Measurements from ENCODE around the gene PLEKHB2. TPM values are rescaled to one million over a fixed set of nuclear protein-coding genes. Genes with fewer than 3 reads are reported as not detected.

The PLEKHB2 gene
- total RNA-seq, 2 experiments from 2014 or later: 23.4 to 38.3 TPM

- CTCF ChIA-PET (ENCODE audit: unreplicated experiment): no interaction called here
- Histone ChIP-seq H3K79me2 (ENCODE audit: insufficient read depth, low read depth, low read length) (no peaks in the 10 kb centered on the region; the same call in 1 of the 2 replicates), H3K9me3 (ENCODE audit: low read length) (no peaks in the 10 kb centered on the region), H3K4me2 (ENCODE audit: low read length) (no peak overlapping the region), H3K4me1 (ENCODE audit: insufficient read depth, low read length, poor library complexity, severe bottlenecking) (peaks cover 29% of the 10 kb centered on the region), H4K20me1 (ENCODE audit: insufficient read depth, low read length) (no peaks in the 10 kb centered on the region), H3K27ac (ENCODE audit: low read depth, low read length, poor library complexity, severe bottlenecking) (no peak overlapping the region), H3K4me3 (ENCODE audit: low read depth, low read length, poor library complexity, severe bottlenecking) (no peak overlapping the region), H2AFZ (ENCODE audit: low read length) (no peak overlapping the region), H3K36me3 (ENCODE audit: insufficient read depth, low read length) (peaks cover 43% of the 10 kb centered on the region), H3K9me2 (ENCODE audit: insufficient read depth, low read length) (no peaks in the 10 kb centered on the region)
- BruUV-seq (replicated peaks): no TSS peak
- intact Hi-C loops (cut with micrococcal nuclease; ENCODE audit: unreplicated experiment): loop anchor here (5.0 kb wide), 1 partner anchor 651 kb away; no protein-coding TSS in a partner anchor
- POLR2A ChIA-PET: no interaction called here
- TF ChIP-seq CTCF (conservative IDR thresholded peaks at IDR 0.05; ENCODE audit: low read length) (no peak), EZH2phosphoT487 (IDR thresholded peaks at IDR 0.05; ENCODE audit: borderline replicate concordance, low read depth, low read length) (no peak)
- DNase-seq (ENCODE audit: low spot score): no peak
Measured at GRCh38 chr2:131151398-131151797, 46.3 kb downstream of the PLEKHB2 start.

DNA sequence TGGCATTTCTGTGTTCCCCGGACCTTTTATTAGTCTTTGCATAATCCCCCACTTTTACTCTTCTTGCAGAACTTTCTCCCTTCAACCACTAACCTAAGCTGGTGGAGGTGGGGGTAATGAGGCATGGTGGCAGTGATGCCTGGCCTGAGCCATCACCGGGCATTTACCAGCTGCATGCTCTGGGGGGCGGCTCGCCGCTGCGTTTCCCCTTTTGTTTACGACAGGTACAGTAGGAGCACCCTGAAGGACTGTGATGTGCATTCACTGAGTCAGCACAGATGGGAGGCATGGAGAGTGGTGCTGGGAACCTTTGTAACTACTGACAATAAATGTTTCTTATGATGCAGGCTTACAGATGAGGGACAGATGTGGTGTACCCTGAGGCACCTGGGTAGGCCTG is 46.9 kb downstream of the PLEKHB2 start:
- intact Hi-C loops (cut with micrococcal nuclease; ENCODE audit: unreplicated experiment): loop anchor here (5.0 kb wide), 1 partner anchor 650 kb away; no protein-coding TSS in a partner anchor
- TF ChIP-seq CTCF (conservative IDR thresholded peaks at IDR 0.05; ENCODE audit: low read length) (peak; percentile 61), EZH2phosphoT487 (IDR thresholded peaks at IDR 0.05; ENCODE audit: borderline replicate concordance, low read depth, low read length) (no peak)
- Histone ChIP-seq H3K79me2 (ENCODE audit: insufficient read depth, low read depth, low read length) (no peaks in the 10 kb centered on the region), H3K4me1 (ENCODE audit: insufficient read depth, low read length, poor library complexity, severe bottlenecking) (peaks cover 22% of the 10 kb centered on the region), H3K4me3 (ENCODE audit: low read depth, low read length, poor library complexity, severe bottlenecking) (no peak overlapping the region), H3K27ac (ENCODE audit: low read depth, low read length, poor library complexity, severe bottlenecking) (no peak overlapping the region), H3K36me3 (ENCODE audit: insufficient read depth, low read length) (peaks cover 36% of the 10 kb centered on the region), H2AFZ (ENCODE audit: low read length) (no peak overlapping the region), H3K9me3 (ENCODE audit: low read length) (no peaks in the 10 kb centered on the region), H3K4me2 (ENCODE audit: low read length) (no peak overlapping the region), H3K9me2 (ENCODE audit: insufficient read depth, low read length) (no peaks in the 10 kb centered on the region), H4K20me1 (ENCODE audit: insufficient read depth, low read length) (no peaks in the 10 kb centered on the region)
- BruUV-seq (replicated peaks): no TSS peak
- ChIA-PET POLR2A (interaction anchor here (0.7 kb wide), 2 partner anchors 48 to 60 kb away, joined by 4 to 6 read pairs; no protein-coding TSS in a partner anchor), CTCF (ENCODE audit: unreplicated experiment) (no interaction called here)
- peak; percentile 51 for DNase-seq (ENCODE audit: low spot score)

- intact Hi-C loops (cut with micrococcal nuclease; ENCODE audit: unreplicated experiment): loop anchor here (5.0 kb wide), 1 partner anchor 649 kb away; no protein-coding TSS in a partner anchor
- no peaks in the 10 kb centered on the region for H4K20me1 ChIP-seq (ENCODE audit: insufficient read depth, low read length)
- H3K9me2 ChIP-seq (ENCODE audit: insufficient read depth, low read length): no peaks in the 10 kb centered on the region
- POLR2A ChIA-PET: no interaction called here
- no peak overlapping the region; the same call in 1 of the 2 replicates for H2AFZ ChIP-seq (ENCODE audit: low read length)
- H3K79me2 ChIP-seq (ENCODE audit: insufficient read depth, low read depth, low read length): no peaks in the 10 kb centered on the region
- no peak for TF ChIP-seq EZH2phosphoT487 (IDR thresholded peaks at IDR 0.05; ENCODE audit: borderline replicate concordance, low read depth, low read length)
- TF ChIP-seq CTCF (conservative IDR thresholded peaks at IDR 0.05; ENCODE audit: low read length): no peak
- peaks cover 16% of the 10 kb centered on the region for H3K4me1 ChIP-seq (ENCODE audit: insufficient read depth, low read length, poor library complexity, severe bottlenecking)
- no TSS peak for BruUV-seq (replicated peaks)
- no peak overlapping the region for H3K27ac ChIP-seq (ENCODE audit: low read depth, low read length, poor library complexity, severe bottlenecking)
- CTCF ChIA-PET (ENCODE audit: unreplicated experiment): no interaction called here
- no peak overlapping the region for H3K4me3 ChIP-seq (ENCODE audit: low read depth, low read length, poor library complexity, severe bottlenecking)
- H3K36me3 ChIP-seq (ENCODE audit: insufficient read depth, low read length): peaks cover 23% of the 10 kb centered on the region
- no peaks in the 10 kb centered on the region for H3K9me3 ChIP-seq (ENCODE audit: low read length)
- DNase-seq (ENCODE audit: low spot score): peak; percentile 19
- H3K4me2 ChIP-seq (ENCODE audit: low read length): no peak overlapping the region
Measured at GRCh38 chr2:131153529-131153928, 48.4 kb downstream of the PLEKHB2 start.

Measured in OCI-LY7 (cell line).